CD14-positive monocyte (primary cell): ENCODE results near the gene NRN1L. TPM values are rescaled to one million over a fixed set of nuclear protein-coding genes. Genes with fewer than 3 reads are reported as not detected.

Experiments
- DNase-seq, 3 donors: peaks; one replicate each; pipeline ENCODE4 v3.0.0-alpha.2; 2011 to 2022
- H2AFZ ChIP-seq: 2 replicates; pipeline ENCODE4 v1.6.0; 2012; ENCODE audit warnings: mild to moderate bottlenecking, low read depth, low read length, inconsistent platforms; ENCODE audit not compliant: insufficient read depth, poor library complexity, severe bottlenecking
- H3K27ac ChIP-seq, 2 donors: 1 replicate in 1 of 2; 2 replicates in 1 of 2; pipeline ENCODE4 v1.5.1; 2012 to 2013; ENCODE audit warnings: low read length in 2 of 2, control low read depth in 1 of 2, inconsistent platforms in 1 of 2, low read depth in 1 of 2, mild to moderate bottlenecking in 1 of 2
- H3K27me3 ChIP-seq, 2 donors: one replicate each; pipeline versions ENCODE4 v1.6.0 to v1.6.1; 2011 to 2013; ENCODE audit warnings: low read length in 2 of 2; ENCODE audit not compliant: control insufficient read depth in 2 of 2, insufficient read depth in 2 of 2
- H3K36me3 ChIP-seq, 2 donors: replicated peaks in 1 of 2; 1 replicate in 1 of 2; 2 replicates in 1 of 2; pipeline versions ENCODE4 v1.5.1 to v1.6.1; 2012 to 2013; ENCODE audit warnings: low read length in 2 of 2, control low read depth in 1 of 2, inconsistent platforms in 1 of 2, mild to moderate bottlenecking in 1 of 2; ENCODE audit not compliant: insufficient read depth in 2 of 2, control insufficient read depth in 1 of 2
- H3K4me1 ChIP-seq, 2 donors: 1 replicate in 1 of 2; 2 replicates in 1 of 2; pipeline versions ENCODE4 v1.5.1 to v1.6.1; 2012 to 2013; ENCODE audit warnings: low read length in 2 of 2, control low read depth in 1 of 2, inconsistent platforms in 1 of 2, mild to moderate bottlenecking in 1 of 2, moderate library complexity in 1 of 2; ENCODE audit not compliant: insufficient read depth in 2 of 2, control insufficient read depth in 1 of 2
- H3K4me2 ChIP-seq: replicated peaks from 2 replicates; pipeline ENCODE3; 2012; ENCODE audit warnings: low read length, moderate library complexity, mild to moderate bottlenecking; ENCODE audit not compliant: poor library complexity, severe bottlenecking; ENCODE audit errors: extremely low read depth
- H3K4me3 ChIP-seq, 3 experiments: fragments of 200-600 bp in 1 of 3; sonication (generic) in 1 of 3; replicated peaks in 1 of 3; 1 replicate in 2 of 3; 2 replicates in 1 of 3; pipeline ENCODE4 v1.5.1; 2011 to 2013; ENCODE audit warnings: low read length in 3 of 3, mild to moderate bottlenecking in 3 of 3, control low read depth in 2 of 3, low read depth in 2 of 3, inconsistent platforms in 1 of 3, moderate library complexity in 1 of 3
- H3K79me2 ChIP-seq: 2 replicates; pipeline ENCODE4 v1.6.0; 2012; ENCODE audit warnings: mild to moderate bottlenecking, control low read depth, inconsistent platforms, low read length, moderate library complexity; ENCODE audit not compliant: insufficient read depth
- H3K9ac ChIP-seq: 2 replicates; pipeline ENCODE4 v1.6.0; 2017; ENCODE audit warnings: low read length, mild to moderate bottlenecking; ENCODE audit not compliant: insufficient read depth, poor library complexity, severe bottlenecking
- H3K9me3 ChIP-seq, 2 donors: replicated peaks in 1 of 2; 1 replicate in 1 of 2; 2 replicates in 1 of 2; pipeline versions ENCODE4 v1.5.1 to v1.6.1; 2012 to 2013; ENCODE audit warnings: low read length in 2 of 2, control low read depth in 1 of 2; ENCODE audit not compliant: control insufficient read depth in 1 of 2, insufficient read depth in 1 of 2
- H4K20me1 ChIP-seq: 2 replicates; pipeline ENCODE4 v1.6.0; 2012; ENCODE audit warnings: mild to moderate bottlenecking, low read length, control low read depth, moderate library complexity; ENCODE audit not compliant: insufficient read depth
- H3K27ac Mint-ChIP-seq, 7 donors: one replicate each; pipeline ENCODE4 v1.8.0; 2020; ENCODE audit warnings: mild to moderate bottlenecking in 7 of 7, mixed read lengths in 7 of 7, moderate library complexity in 6 of 7, inconsistent platforms in 2 of 7
- H3K27me3 Mint-ChIP-seq, 3 donors: one replicate each; pipeline ENCODE4 v1.8.0; 2021 to 2022; ENCODE audit warnings: low read depth in 3 of 3, mild to moderate bottlenecking in 3 of 3, mixed read lengths in 3 of 3, moderate library complexity in 3 of 3, inconsistent platforms in 1 of 3
- H3K36me3 Mint-ChIP-seq, 2 donors: one replicate each; pipeline ENCODE4 v1.8.0; 2020; ENCODE audit warnings: mixed read lengths in 2 of 2, inconsistent platforms in 1 of 2, mild to moderate bottlenecking in 1 of 2
- H3K4me1 Mint-ChIP-seq: one replicate; pipeline ENCODE4 v1.8.0; 2020; ENCODE audit warnings: mild to moderate bottlenecking, mixed read lengths
- H3K4me3 Mint-ChIP-seq, 2 donors: one replicate each; pipeline ENCODE4 v1.8.0; 2020; ENCODE audit warnings: mild to moderate bottlenecking in 2 of 2, mixed read lengths in 2 of 2, moderate library complexity in 1 of 2
- H3K9me3 Mint-ChIP-seq, 7 donors: one replicate each; pipeline ENCODE4 v1.8.0; 2020 to 2022; ENCODE audit warnings: mixed read lengths in 7 of 7, mild to moderate bottlenecking in 6 of 7, moderate library complexity in 6 of 7, inconsistent platforms in 2 of 7
- WGBS: methylation state at CpG from one replicate; pipeline ENCODE4 v1.1.5; 2013; ENCODE audit warnings: missing lambda C conversion rate; ENCODE audit not compliant: insufficient coverage; 5-methylcytosine and 5-hydroxymethylcytosine counted together
- intact Hi-C, 2 donors: fragments of 100-400 bp; cut with micrococcal nuclease; formaldehyde crosslinking; loops; one replicate each; pipeline versions ENCODE4 v1.15.0 to v1.15.1; 2023
- polyA plus RNA-seq, 3 donors: library from polyadenylated mRNA; depleted of rRNA in 1 of 3; unstranded in 2 of 3; stranded (reverse) in 1 of 3; fragments of 300-500 nt in 2 of 3; fragments of >200 nt in 1 of 3; fragmentation: Illumina TruSeq in 2 of 3; gene quantifications; 1 replicate in 2 of 3; 2 replicates in 1 of 3; pipeline ENCODE4 v1.2.3, GENCODE V29; 2012 to 2021
- TF ChIP-seq, protein P1 (sequence below): fragments of 200-600 bp; IDR thresholded peaks from one replicate; pipeline ENCODE4 v1.8.0; 2022; ENCODE audit warnings: antibody characterized with exemption, mild to moderate bottlenecking

Gene NRN1L
- polyA plus RNA-seq, 3 donors, result 0.50 to 3.6 TPM; not detected in 1

DNA sequence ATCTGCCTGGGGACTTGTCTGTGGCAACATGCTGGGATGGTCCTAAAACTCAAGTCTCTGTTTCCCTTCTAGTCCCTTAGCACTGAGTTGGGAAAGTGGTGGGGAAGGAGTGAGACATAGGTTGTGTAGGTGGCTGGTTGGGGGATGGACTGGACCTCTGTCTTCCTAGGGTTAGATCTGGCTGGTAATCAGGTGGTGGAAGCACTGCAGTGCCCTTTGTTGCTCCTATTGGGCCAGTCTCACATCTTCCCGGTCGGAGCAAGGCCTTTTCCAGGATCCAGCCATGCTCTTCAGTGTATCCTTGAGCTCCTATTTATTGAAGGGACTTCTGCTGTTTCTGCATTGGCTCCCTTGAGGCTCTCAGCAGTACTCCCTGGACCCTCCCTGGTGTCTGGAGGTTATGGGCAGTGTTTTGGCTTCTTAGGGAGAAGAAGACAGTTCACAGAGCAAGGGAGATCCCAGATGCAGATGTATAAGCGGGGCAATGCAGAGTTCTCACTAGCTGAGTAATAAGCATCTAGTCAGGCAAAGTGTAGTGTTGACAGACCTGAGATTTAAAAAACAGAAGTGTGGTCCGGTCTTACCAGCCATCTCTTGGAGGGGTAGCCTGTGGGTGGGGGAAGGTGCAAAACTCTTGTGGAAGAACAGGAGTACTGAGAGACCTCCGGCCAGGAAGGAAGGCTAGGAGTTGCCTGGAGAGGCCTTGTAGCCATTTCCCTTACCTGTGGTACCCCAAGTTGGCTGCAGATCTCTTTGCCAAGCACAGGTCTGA lies 39.2 kb upstream of the NRN1L start:
- H3K79me2 ChIP-seq, result peaks cover 71% of the 10 kb centered on the region
- H3K4me3 ChIP-seq, result peak overlapping the region in 2 of 3 experiments; percentile 58 to 90
- Mint-ChIP-seq H3K27me3 (peaks cover 0 to 1% (median 1%) of the 10 kb centered on the region in 3 donors), H3K4me3 (peak overlapping the region; percentile 82 to 93), H3K27ac (peak overlapping the region; percentile 82 to 94 (median 84)), H3K9me3 (peaks cover 0 to 3% (median 0%) of the 10 kb centered on the region in 7 donors), H3K36me3 (peaks cover 4 to 5% of the 10 kb centered on the region in 2 donors), H3K4me1 (peaks cover 52% of the 10 kb centered on the region)
- 84% methylated on average over 4 of the region's 5 CpGs for WGBS
- peak overlapping the region; percentile 98 for H2AFZ ChIP-seq
- no peaks in the 10 kb centered on the region for H3K36me3 ChIP-seq
- H3K27ac ChIP-seq, result peak overlapping the region; percentile 81 to 83
- H3K4me1 ChIP-seq, result peaks cover 52 to 63% of the 10 kb centered on the region in 2 donors
- peak in 2 of 3 donors; percentile 26 to 45 for DNase-seq
- H3K9me3 ChIP-seq, result no peaks in the 10 kb centered on the region
- peaks cover 48% of the 10 kb centered on the region for H4K20me1 ChIP-seq
- H3K4me2 ChIP-seq, result peak overlapping the region; percentile 97
- TF ChIP-seq, protein P1, sequence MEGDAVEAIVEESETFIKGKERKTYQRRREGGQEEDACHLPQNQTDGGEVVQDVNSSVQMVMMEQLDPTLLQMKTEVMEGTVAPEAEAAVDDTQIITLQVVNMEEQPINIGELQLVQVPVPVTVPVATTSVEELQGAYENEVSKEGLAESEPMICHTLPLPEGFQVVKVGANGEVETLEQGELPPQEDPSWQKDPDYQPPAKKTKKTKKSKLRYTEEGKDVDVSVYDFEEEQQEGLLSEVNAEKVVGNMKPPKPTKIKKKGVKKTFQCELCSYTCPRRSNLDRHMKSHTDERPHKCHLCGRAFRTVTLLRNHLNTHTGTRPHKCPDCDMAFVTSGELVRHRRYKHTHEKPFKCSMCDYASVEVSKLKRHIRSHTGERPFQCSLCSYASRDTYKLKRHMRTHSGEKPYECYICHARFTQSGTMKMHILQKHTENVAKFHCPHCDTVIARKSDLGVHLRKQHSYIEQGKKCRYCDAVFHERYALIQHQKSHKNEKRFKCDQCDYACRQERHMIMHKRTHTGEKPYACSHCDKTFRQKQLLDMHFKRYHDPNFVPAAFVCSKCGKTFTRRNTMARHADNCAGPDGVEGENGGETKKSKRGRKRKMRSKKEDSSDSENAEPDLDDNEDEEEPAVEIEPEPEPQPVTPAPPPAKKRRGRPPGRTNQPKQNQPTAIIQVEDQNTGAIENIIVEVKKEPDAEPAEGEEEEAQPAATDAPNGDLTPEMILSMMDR, result no peak
- no peaks in the 10 kb centered on the region for H3K27me3 ChIP-seq
- peak overlapping the region; percentile 83 for H3K9ac ChIP-seq
- intact Hi-C loops, result loop anchor here (1.0 to 10.0 kb wide), 4 partner anchors 12 to 181 kb away; partner anchors contain the start of genes ACD (in 1 of the 2), C16orf86 (in 1 of the 2), EDC4 (in 1 of the 2) and ENKD1 (in 1 of the 2)

DNA sequence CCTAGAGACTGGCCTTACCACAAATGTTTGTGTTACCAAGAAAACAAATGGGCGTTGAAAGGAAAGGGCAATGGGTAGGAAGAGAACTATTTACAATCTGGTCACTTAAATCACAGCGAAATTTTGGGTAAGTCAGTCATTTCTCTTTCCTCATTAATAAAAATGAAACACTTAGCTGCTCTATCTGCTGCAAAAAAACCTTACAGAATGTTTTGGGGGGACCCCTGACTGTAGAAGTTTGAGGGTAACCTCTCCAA lies 38.7 kb upstream of the NRN1L start:
- Histone ChIP-seq H4K20me1 (peaks cover 50% of the 10 kb centered on the region), H3K4me1 (peaks cover 52 to 63% of the 10 kb centered on the region in 2 donors), H3K4me2 (peak overlapping the region; percentile 97), H3K9ac (peak overlapping the region; percentile 83), H3K4me3 (peak overlapping the region; percentile 58 to 94 (median 90)), H2AFZ (peak overlapping the region; percentile 98), H3K27ac (peak overlapping the region; percentile 81 to 83), H3K27me3 (no peaks in the 10 kb centered on the region), H3K36me3 (no peaks in the 10 kb centered on the region), H3K79me2 (peaks cover 76% of the 10 kb centered on the region), H3K9me3 (no peaks in the 10 kb centered on the region)
- Mint-ChIP-seq H3K4me1 (peaks cover 52% of the 10 kb centered on the region), H3K9me3 (peaks cover 0 to 3% (median 0%) of the 10 kb centered on the region in 7 donors), H3K27ac (peak overlapping the region; percentile 82 to 94 (median 89)), H3K27me3 (peaks cover 0 to 1% (median 1%) of the 10 kb centered on the region in 3 donors), H3K36me3 (peaks cover 4 to 5% of the 10 kb centered on the region in 2 donors), H3K4me3 (peak overlapping the region; percentile 82 to 93)
- no CpG with 5 or more reads among the region's 2 CpGs for WGBS
- no peak for DNase-seq
- intact Hi-C loops, result loop anchor here (1.0 to 10.0 kb wide), 4 partner anchors 13 to 181 kb away; partner anchors contain the start of genes ACD (in 1 of the 2), C16orf86 (in 1 of the 2), EDC4 (in 1 of the 2) and ENKD1 (in 1 of the 2)
- TF ChIP-seq, protein P1, result no peak
